A673 (cell line): Measurements from ENCODE around the gene IFNG. TPM values are rescaled to one million over a fixed set of nuclear protein-coding genes. Genes with fewer than 3 reads are reported as not detected.
"Not testable (repeated sequence)": the region's sequence is repeated elsewhere in the genome, so short reads cannot be mapped to it uniquely, and the experiment has no call there.

ENCODE experiments used
- Bru-seq: library from RNA; stranded (reverse); fragments of 400-500 nt; gene quantifications from one replicate; lab custom pipeline; 2021; lab: Mats Ljungman, UMichigan
- BruChase-seq, 2 experiments: library from RNA; stranded (reverse); fragments of 400-500 nt; gene quantifications; one replicate each; lab custom pipeline; 2021; lab: Mats Ljungman, UMichigan
- BruUV-seq: library from RNA; stranded (reverse); fragments of 400-500 nt; replicated peaks from 2 replicates; lab custom pipeline; 2021; lab: Mats Ljungman, UMichigan
- CTCF ChIA-PET: fragments of 300-600 bp; sonication (Branson Sonifier 250); formaldehyde crosslinking; loops from one replicate; lab custom pipeline; 2022; ENCODE audit warnings: antibody characterized with exemption; lab: Charles Lee
- POLR2A ChIA-PET: fragments of 300-600 bp; sonication (Branson Sonifier 250); formaldehyde crosslinking; loops from one replicate; lab custom pipeline; 2022; ENCODE audit warnings: antibody characterized with exemption; ENCODE audit not compliant: low non-redundant PET; lab: Charles Lee
- DNase-seq: peaks from one replicate; pipeline ENCODE4 v3.0.0-alpha.2; 2015; ENCODE audit warnings: low spot score
- H3K27ac ChIP-seq: fragments of 200-600 bp; sonication (generic); 2 replicates; pipeline ENCODE4 v1.5.1; 2016; ENCODE audit warnings: mixed run types, low read depth, mild to moderate bottlenecking, mixed read lengths, antibody characterized with exemption, low read length; ENCODE audit not compliant: poor library complexity, severe bottlenecking
- H3K27me3 ChIP-seq: fragments of 200-600 bp; sonication (generic); replicated peaks from 2 replicates; pipeline ENCODE4 v1.6.1; 2017; ENCODE audit warnings: mixed run types, low read depth, mild to moderate bottlenecking, mixed read lengths, antibody characterized with exemption, low read length; ENCODE audit not compliant: insufficient read depth, poor library complexity
- H3K36me3 ChIP-seq: fragments of 200-600 bp; sonication (generic); 2 replicates; pipeline ENCODE4 v1.6.1; 2016; ENCODE audit warnings: mixed run types, mild to moderate bottlenecking, mixed read lengths, antibody characterized with exemption, low read length; ENCODE audit not compliant: insufficient read depth, poor library complexity, severe bottlenecking
- H3K4me1 ChIP-seq: fragments of 200-600 bp; sonication (generic); 2 replicates; pipeline ENCODE4 v1.6.1; 2017; ENCODE audit warnings: mixed run types, mild to moderate bottlenecking, mixed read lengths, antibody characterized with exemption, low read length; ENCODE audit not compliant: insufficient read depth, poor library complexity, severe bottlenecking
- H3K4me3 ChIP-seq: fragments of 200-600 bp; sonication (generic); 2 replicates; pipeline ENCODE4 v1.5.1; 2016; ENCODE audit warnings: low read depth, mixed run types, mild to moderate bottlenecking, mixed read lengths, low read length; ENCODE audit not compliant: poor library complexity, severe bottlenecking
- H3K9me3 ChIP-seq: fragments of 200-600 bp; sonication (generic); 2 replicates; pipeline ENCODE4 v1.6.1; 2016; ENCODE audit warnings: mixed run types, low read depth, mild to moderate bottlenecking, mixed read lengths, antibody characterized with exemption, low read length; ENCODE audit not compliant: poor library complexity, severe bottlenecking
- CTCF ChIP-seq: fragments of 300-800, 200-600 bp; sonication (generic); conservative IDR thresholded peaks from 2 replicates; pipeline ENCODE4 v1.5.1; 2017; ENCODE audit warnings: low read depth, mild to moderate bottlenecking, antibody characterized with exemption, low read length, moderate library complexity, mixed read lengths
- EZH2 ChIP-seq: fragments of 200-600 bp; sonication (generic); IDR thresholded peaks from 2 replicates; pipeline ENCODE4 v1.6.1; 2017; ENCODE audit warnings: borderline replicate concordance, low read depth, mild to moderate bottlenecking, mixed read lengths, antibody characterized with exemption, low read length; ENCODE audit not compliant: poor library complexity, severe bottlenecking
- intact Hi-C: fragments of 100-400 bp; cut with micrococcal nuclease; formaldehyde crosslinking; loops from one replicate; pipeline ENCODE4 v1.10.0; 2022; ENCODE audit not compliant: unreplicated experiment
- long read RNA-seq: library from polyadenylated mRNA; stranded (forward); transcript quantifications from one replicate; pipeline ENCODE4 v2.0.0, GENCODE V29; 2022
- total RNA-seq: library from RNA; stranded (reverse); gene quantifications from 2 replicates; pipeline ENCODE4 v1.2.3, GENCODE V29; 2021

IFNG gene
- not detected in 2 replicates for total RNA-seq
- Bru-seq, nascent RNA = not detected
- BruChase-seq, experiment 1, labeled RNA remaining after a 2-hour chase = not detected
- not detected for BruChase-seq, experiment 2, labeled RNA remaining after a 6-hour chase
- long read RNA-seq = 0 reads

GRCh38 chr12:68159681-68160304, at the start of gene IFNG:
Gene IFNG, minus strand, starts transcription at chr12:68159740. Its CDS starts 125 bp downstream, at chr12:68159615.
- Histone ChIP-seq H3K27me3 (peaks cover 8% of the 10 kb centered on the region), H3K27ac (no peak within 1 kb of the TSS), H3K9me3 (no peaks in the 10 kb centered on the region), H3K4me1 (no peaks in the 10 kb centered on the region), H3K4me3 (no peak within 1 kb of the TSS), H3K36me3 (no peaks in the 10 kb centered on the region)
- POLR2A ChIA-PET = no interaction called here
- DNase-seq = no peak
- intact Hi-C loops = loop anchor here (5.0 kb wide), 1 partner anchor 122 kb away; no protein-coding TSS in a partner anchor
- BruUV-seq = no TSS peak
- CTCF ChIA-PET = no interaction called here
- TF ChIP-seq CTCF (no peak), EZH2 (no peak)

GRCh38 chr12:68209048-68209728, 49.6 kb upstream of the IFNG start:
- intact Hi-C loops, H3K27ac ChIP-seq, BruUV-seq, H3K4me1 ChIP-seq, CTCF ChIA-PET, H3K4me3 ChIP-seq, DNase-seq, H3K36me3 ChIP-seq, H3K9me3 ChIP-seq, POLR2A ChIA-PET: not testable (repeated sequence)
- H3K27me3 ChIP-seq = peaks cover 30% of the 10 kb centered on the region

GRCh38 chr12:68207276-68207675, 47.7 kb upstream of the IFNG start:
- ChIA-PET CTCF (no interaction called here), POLR2A (no interaction called here)
- no peak for DNase-seq
- no peaks in the 10 kb centered on the region for H3K36me3 ChIP-seq
- H3K4me3 ChIP-seq = no peak overlapping the region
- H3K27ac ChIP-seq = no peak overlapping the region
- H3K9me3 ChIP-seq = no peaks in the 10 kb centered on the region
- no peak for TF ChIP-seq CTCF
- TF ChIP-seq EZH2 = no peak
- BruUV-seq = no TSS peak
- intact Hi-C loops = no loop called here
- no peaks in the 10 kb centered on the region for H3K4me1 ChIP-seq
- peaks cover 10% of the 10 kb centered on the region for H3K27me3 ChIP-seq
